HL-60 (cell line): ENCODE data around the gene MYO9B.

Experiments used
- DNase-seq, 2 experiments: peaks; one replicate each; pipeline ENCODE4 v3.0.0-alpha.2; 2010 to 2020; ENCODE audit warnings: low read depth in 1 of 2, low spot score in 1 of 2
- H3K27ac ChIP-seq: fragments of 250-450 bp; sonication (Bioruptor Pico); replicated peaks from 2 replicates; pipeline ENCODE4 v1.5.1; 2020; ENCODE audit warnings: mild to moderate bottlenecking, moderate library complexity
- H3K27me3 ChIP-seq: fragments of 250-450 bp; sonication (Bioruptor Pico); 2 replicates; pipeline ENCODE4 v1.5.1; 2021; ENCODE audit warnings: mild to moderate bottlenecking, moderate library complexity; ENCODE audit not compliant: insufficient read depth, poor library complexity, severe bottlenecking
- H3K4me3 ChIP-seq: replicated peaks from 2 replicates; pipeline ENCODE4 v1.5.1; 2011; ENCODE audit warnings: mild to moderate bottlenecking, control low read depth, low read length; ENCODE audit not compliant: insufficient read depth
- GABPA ChIP-seq: IDR thresholded peaks from 2 replicates; pipeline ENCODE4 v1.6.1; 2012; ENCODE audit warnings: low read depth
- POLR2AphosphoS5 ChIP-seq: IDR thresholded peaks from 2 replicates; pipeline ENCODE4 v1.6.1; 2012; ENCODE audit warnings: low read depth
- SPI1 ChIP-seq: IDR thresholded peaks from 2 replicates; pipeline ENCODE4 v1.6.1; 2012; ENCODE audit warnings: low read depth, mild to moderate bottlenecking, borderline replicate concordance
- TF ChIP-seq, protein P1 (sequence below): IDR thresholded peaks from one replicate; pipeline ENCODE4 v1.5.1; 2011; ENCODE audit warnings: low read length, control low read depth, inconsistent platforms; ENCODE audit not compliant: insufficient read depth
- TF ChIP-seq, protein P2 (sequence below): IDR thresholded peaks from 2 replicates; pipeline ENCODE4 v1.6.1; 2012; ENCODE audit warnings: low read depth; ENCODE audit not compliant: insufficient replicate concordance

Gene MYO9B

DNA sequence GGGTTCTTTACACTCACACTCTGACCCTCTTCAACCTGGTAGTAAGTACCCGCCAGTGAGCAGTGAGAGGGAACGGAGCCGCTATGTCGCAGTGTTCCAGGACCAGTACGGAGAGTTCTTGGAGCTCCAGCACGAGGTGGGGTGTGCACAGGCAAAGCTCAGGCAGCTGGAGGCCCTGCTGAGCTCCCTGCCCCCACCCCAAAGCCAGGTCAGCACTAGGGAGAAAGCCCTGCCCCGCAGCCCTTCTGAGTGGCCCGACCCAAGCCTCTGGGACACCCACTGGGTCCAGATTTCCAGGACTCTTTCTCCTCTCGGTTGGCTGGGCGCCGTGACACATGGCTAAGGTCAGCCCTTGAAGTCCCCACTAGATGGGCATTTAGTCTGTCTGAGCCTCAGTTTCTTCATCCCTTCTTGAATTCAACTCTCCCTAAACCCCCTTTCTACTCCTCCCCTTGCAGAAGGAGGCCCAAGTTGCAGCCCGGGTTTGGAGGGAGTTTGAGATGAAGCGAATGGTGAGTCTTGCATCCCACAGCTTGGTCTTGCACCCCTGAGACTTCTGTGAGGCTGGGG lies 152.3 kb downstream of the MYO9B start:
- DNase-seq: no peak
- H3K27ac ChIP-seq: no peak overlapping the region
- no peaks in the 10 kb centered on the region for H3K27me3 ChIP-seq
- no peak overlapping the region for H3K4me3 ChIP-seq
- TF ChIP-seq, protein P1, sequence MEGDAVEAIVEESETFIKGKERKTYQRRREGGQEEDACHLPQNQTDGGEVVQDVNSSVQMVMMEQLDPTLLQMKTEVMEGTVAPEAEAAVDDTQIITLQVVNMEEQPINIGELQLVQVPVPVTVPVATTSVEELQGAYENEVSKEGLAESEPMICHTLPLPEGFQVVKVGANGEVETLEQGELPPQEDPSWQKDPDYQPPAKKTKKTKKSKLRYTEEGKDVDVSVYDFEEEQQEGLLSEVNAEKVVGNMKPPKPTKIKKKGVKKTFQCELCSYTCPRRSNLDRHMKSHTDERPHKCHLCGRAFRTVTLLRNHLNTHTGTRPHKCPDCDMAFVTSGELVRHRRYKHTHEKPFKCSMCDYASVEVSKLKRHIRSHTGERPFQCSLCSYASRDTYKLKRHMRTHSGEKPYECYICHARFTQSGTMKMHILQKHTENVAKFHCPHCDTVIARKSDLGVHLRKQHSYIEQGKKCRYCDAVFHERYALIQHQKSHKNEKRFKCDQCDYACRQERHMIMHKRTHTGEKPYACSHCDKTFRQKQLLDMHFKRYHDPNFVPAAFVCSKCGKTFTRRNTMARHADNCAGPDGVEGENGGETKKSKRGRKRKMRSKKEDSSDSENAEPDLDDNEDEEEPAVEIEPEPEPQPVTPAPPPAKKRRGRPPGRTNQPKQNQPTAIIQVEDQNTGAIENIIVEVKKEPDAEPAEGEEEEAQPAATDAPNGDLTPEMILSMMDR: no peak
- no peak for TF ChIP-seq SPI1
- TF ChIP-seq, protein P2, sequence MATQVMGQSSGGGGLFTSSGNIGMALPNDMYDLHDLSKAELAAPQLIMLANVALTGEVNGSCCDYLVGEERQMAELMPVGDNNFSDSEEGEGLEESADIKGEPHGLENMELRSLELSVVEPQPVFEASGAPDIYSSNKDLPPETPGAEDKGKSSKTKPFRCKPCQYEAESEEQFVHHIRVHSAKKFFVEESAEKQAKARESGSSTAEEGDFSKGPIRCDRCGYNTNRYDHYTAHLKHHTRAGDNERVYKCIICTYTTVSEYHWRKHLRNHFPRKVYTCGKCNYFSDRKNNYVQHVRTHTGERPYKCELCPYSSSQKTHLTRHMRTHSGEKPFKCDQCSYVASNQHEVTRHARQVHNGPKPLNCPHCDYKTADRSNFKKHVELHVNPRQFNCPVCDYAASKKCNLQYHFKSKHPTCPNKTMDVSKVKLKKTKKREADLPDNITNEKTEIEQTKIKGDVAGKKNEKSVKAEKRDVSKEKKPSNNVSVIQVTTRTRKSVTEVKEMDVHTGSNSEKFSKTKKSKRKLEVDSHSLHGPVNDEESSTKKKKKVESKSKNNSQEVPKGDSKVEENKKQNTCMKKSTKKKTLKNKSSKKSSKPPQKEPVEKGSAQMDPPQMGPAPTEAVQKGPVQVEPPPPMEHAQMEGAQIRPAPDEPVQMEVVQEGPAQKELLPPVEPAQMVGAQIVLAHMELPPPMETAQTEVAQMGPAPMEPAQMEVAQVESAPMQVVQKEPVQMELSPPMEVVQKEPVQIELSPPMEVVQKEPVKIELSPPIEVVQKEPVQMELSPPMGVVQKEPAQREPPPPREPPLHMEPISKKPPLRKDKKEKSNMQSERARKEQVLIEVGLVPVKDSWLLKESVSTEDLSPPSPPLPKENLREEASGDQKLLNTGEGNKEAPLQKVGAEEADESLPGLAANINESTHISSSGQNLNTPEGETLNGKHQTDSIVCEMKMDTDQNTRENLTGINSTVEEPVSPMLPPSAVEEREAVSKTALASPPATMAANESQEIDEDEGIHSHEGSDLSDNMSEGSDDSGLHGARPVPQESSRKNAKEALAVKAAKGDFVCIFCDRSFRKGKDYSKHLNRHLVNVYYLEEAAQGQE: no peak
- TF ChIP-seq POLR2AphosphoS5: no peak

DNA sequence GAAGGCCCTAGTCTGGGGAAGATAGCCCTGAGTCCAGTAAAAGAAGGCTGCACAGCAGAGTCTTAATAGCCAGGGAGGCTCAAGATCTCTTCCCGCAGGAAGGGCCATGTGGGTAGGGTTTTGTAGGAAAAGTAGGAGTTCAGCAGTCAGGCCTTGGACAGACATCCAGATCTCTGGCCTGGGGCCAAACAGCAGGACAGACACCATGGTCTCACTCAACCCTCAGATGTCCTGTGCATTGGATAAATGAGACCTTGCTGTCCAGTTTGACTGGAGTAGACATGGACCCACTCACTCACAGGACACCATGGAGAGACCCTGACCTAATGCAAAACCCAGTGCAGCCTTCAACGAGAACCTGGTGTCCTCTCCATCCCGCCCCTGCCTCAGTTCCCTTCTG lies 154.3 kb downstream of the MYO9B start:
- no peaks in the 10 kb centered on the region for H3K27me3 ChIP-seq
- H3K4me3 ChIP-seq: no peak overlapping the region
- no peak for DNase-seq
- TF ChIP-seq, protein P2: no peak
- TF ChIP-seq, protein P1: no peak
- TF ChIP-seq SPI1 (no peak), POLR2AphosphoS5 (no peak), GABPA (no peak)
- H3K27ac ChIP-seq: no peak overlapping the region

DNA sequence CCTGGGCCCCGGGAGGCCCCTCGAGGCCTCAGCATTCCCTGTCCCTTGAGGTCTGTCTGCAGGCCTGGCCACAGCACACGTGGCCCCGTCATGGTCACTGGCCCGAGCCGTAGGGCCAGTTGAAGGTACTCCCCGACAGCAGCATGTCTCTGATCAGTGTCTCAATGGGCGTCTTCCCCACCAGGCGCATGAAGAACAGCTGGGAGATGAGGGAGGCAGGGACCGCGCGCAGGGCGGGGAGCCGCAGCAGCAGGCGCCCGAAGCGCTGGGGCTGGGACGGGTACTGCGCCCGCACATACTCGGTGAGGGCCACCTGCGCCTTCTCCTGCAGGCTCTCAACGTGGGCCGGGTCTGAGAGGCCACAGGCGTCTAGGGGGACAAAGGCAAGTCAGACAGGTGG lies 156.7 kb downstream of the MYO9B start:
- TF ChIP-seq GABPA (no peak), SPI1 (no peak), POLR2AphosphoS5 (no peak)
- TF ChIP-seq, protein P2: no peak
- TF ChIP-seq, protein P1: no peak
- Histone ChIP-seq H3K27ac (no peak overlapping the region), H3K4me3 (no peak overlapping the region), H3K27me3 (no peaks in the 10 kb centered on the region)
- DNase-seq: no peak
